HG02884 (cell line): ENCODE data around the gene MAPKBP1.
A peak's percentile ranks its signal among the peaks of the same experiment; 100 is the strongest.
"Not testable (repeated sequence)": the region's sequence is repeated elsewhere in the genome, so short reads cannot be mapped to it uniquely, and the experiment has no call there.

Experiments
- ATAC-seq: cut with Tn5 transposase; IDR thresholded peaks from one replicate; pipeline ENCODE4 v1.9.1; 2021; ENCODE audit warnings: mild to moderate bottlenecking, moderate library complexity; ENCODE audit not compliant: unreplicated experiment

MAPKBP1 gene

GRCh38 chr15:41825572-41826535 lies 51.6 kb downstream of the MAPKBP1 start:
- ATAC-seq, result no peak

GRCh38 chr15:41827290-41827879 lies 53.1 kb downstream of the MAPKBP1 start:
- ATAC-seq, result no peak

- peak; percentile 56 for ATAC-seq
Measured at GRCh38 chr15:41827880-41828806, 53.9 kb downstream of the MAPKBP1 start, which contains the start of gene JMJD7. JMJD7 (plus strand) TSS chr15:41828092; CDS start chr15:41828125, 33 bp downstream.

GRCh38 chr15:41828807-41829141 lies 54.5 kb downstream of the MAPKBP1 start:
- ATAC-seq, result no peak

- ATAC-seq, result no peak
Measured at GRCh38 chr15:41829959-41830646, 55.8 kb downstream of the MAPKBP1 start.

GRCh38 chr15:41831291-41831690 lies 57.0 kb downstream of the MAPKBP1 start:
- ATAC-seq, result not testable (repeated sequence)

- ATAC-seq, result no peak
Measured at GRCh38 chr15:41832208-41832607, 57.9 kb downstream of the MAPKBP1 start.

- no peak for ATAC-seq
Measured at GRCh38 chr15:41832875-41833274, 58.6 kb downstream of the MAPKBP1 start.

GRCh38 chr15:41834096-41834495 lies 59.8 kb downstream of the MAPKBP1 start:
- ATAC-seq, result no peak

GRCh38 chr15:41836073-41836472 lies 61.8 kb downstream of the MAPKBP1 start:
- no peak for ATAC-seq

GRCh38 chr15:41836713-41837454 lies 62.6 kb downstream of the MAPKBP1 start:
- ATAC-seq, result no peak

- no peak for ATAC-seq
Measured at GRCh38 chr15:41838400-41838897, 64.2 kb downstream of the MAPKBP1 start, which contains the start of gene PLA2G4B. PLA2G4B (plus strand) TSS chr15:41838847; CDS start chr15:41838914, 67 bp downstream.

GRCh38 chr15:41839781-41840491 lies 65.7 kb downstream of the MAPKBP1 start:
- no peak for ATAC-seq

GRCh38 chr15:41840673-41841072 lies 66.4 kb downstream of the MAPKBP1 start:
- ATAC-seq, result no peak

- no peak for ATAC-seq
Measured at GRCh38 chr15:41841131-41841530, 66.8 kb downstream of the MAPKBP1 start.

GRCh38 chr15:41842229-41842628 lies 67.9 kb downstream of the MAPKBP1 start:
- ATAC-seq, result no peak

GRCh38 chr15:41843571-41843970 lies 69.3 kb downstream of the MAPKBP1 start:
- ATAC-seq, result no peak

- no peak for ATAC-seq
Measured at GRCh38 chr15:41844814-41845213, 70.5 kb downstream of the MAPKBP1 start.

- ATAC-seq, result no peak
Measured at GRCh38 chr15:41847206-41847605, 72.9 kb downstream of the MAPKBP1 start.
